Femur (tissue), 1 donor: Measurements from ENCODE around the gene FAM171A1.
"Not testable (repeated sequence)": the region's sequence is repeated elsewhere in the genome, so short reads cannot be mapped to it uniquely, and the experiment has no call there.

Source experiments
- DNase-seq: peaks from one replicate; pipeline ENCODE4 v3.0.0-alpha.2; 2017

Gene FAM171A1

GRCh38 chr10:15316145-15316544 is 54.9 kb downstream of the FAM171A1 start:
- no peak for DNase-seq

DNA sequence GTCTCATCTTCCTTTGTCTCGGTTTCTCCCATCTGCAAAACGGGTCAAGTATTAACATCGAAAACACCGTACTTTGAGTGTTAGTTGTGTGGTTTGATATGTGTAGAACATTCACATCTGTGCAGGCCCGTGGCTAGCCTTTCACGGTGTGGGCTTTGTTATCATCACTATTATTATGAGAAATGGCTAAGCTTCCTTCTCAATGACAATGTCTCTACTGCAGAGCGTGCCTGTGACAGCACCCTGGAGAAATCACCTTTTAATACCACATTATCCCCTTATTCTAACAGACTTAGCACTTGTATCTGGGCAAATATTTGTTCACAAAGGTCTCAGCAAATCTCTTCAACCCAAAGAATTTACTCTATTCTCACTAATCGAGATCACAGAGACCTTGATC is 55.8 kb downstream of the FAM171A1 start:
- no peak for DNase-seq

DNA sequence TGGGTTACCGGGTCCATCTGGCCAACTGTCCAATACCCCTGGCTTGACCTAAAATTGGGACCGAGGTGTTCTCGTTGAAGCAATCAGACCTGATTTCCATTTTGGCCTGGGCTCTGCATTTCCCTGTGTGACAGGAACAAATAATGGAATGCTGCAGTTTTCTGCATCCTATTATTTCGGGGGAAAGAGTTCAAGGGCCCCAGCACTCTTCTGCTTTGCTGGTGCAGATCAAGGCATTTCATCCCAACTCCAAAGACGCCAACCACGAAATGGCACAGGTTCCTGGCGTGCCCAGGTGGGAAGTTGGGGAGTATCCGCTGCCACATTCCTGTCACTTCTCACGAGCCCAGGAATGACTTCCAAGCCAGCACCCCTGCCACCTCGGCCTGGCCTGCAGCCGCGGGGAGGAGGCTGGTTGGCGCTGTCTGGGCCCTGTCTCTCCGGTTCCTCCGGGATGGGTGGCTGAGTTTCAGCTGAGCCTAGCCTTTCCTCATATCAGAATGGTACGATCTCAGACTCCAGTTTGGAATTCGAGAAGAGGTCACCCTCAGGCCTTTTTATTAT is 56.5 kb downstream of the FAM171A1 start:
- no peak for DNase-seq

- DNase-seq, result peak; percentile 36
Observed at GRCh38 chr10:15313843-15314242, 57.2 kb downstream of the FAM171A1 start.

DNA sequence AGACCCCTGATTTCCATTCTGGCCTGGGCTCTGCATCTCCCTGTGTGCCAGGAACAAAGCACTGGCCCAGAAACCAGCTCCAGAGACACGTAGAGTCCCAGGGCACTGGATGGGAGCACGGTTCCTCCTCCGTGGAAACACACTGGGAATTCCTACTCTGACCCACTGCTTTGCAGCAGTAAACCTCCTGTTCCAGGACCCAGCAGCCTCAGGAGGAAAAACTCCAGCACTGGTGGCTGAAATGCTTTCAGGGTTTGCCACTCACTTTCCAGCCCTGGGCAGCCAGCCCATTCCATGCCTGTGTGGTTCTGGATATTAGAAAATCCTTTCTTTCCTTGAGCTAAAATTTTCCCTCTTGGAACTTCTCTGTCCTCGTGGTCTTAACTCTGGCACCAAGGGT is 58.0 kb downstream of the FAM171A1 start:
- peak; percentile 67 for DNase-seq

GRCh38 chr10:15311569-15312280 is 59.4 kb downstream of the FAM171A1 start:
- DNase-seq, result no peak

DNA sequence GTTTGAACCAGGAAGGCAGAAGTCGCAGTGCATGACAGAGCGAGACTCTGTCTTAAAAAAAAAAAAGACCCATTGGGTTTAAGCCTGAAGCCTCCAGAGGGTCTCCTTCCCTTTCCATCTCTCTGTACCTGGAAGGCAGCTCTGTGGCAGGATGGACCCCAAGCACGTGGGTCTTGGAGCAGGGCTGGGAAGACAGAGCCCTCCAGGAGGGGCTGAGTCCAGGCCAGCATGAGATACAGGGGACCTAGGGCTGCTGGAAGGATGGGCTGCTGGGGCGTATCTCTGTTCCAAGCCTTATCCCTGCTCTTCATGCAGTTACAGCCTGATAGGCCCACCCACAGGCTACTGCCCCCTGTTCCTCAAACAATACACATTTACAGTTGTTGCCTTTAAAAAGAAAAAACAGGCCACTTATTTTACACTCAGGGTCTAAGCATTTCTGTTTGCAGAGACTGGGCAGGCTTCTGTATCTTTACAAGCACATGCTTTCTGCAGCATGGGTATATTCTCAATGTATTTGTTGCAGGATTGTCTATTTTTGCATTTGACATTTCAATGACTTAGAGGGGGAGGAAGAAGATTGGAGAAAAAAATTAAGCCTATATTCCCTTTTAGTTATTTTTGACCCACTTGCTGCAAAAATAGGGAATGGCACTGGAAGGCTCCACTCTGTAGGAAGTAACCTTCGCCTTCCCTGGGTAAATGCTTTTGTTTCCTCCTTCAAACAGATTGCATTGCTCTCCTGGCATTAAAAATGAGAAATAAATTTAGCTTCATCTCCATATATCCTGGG is 60.1 kb downstream of the FAM171A1 start:
- no peak for DNase-seq

- no peak for DNase-seq
Observed at GRCh38 chr10:15309221-15309620, 61.9 kb downstream of the FAM171A1 start.

GRCh38 chr10:15306735-15307280 is 64.3 kb downstream of the FAM171A1 start:
- no peak for DNase-seq

GRCh38 chr10:15305634-15306033 is 65.5 kb downstream of the FAM171A1 start:
- DNase-seq, result no peak

DNA sequence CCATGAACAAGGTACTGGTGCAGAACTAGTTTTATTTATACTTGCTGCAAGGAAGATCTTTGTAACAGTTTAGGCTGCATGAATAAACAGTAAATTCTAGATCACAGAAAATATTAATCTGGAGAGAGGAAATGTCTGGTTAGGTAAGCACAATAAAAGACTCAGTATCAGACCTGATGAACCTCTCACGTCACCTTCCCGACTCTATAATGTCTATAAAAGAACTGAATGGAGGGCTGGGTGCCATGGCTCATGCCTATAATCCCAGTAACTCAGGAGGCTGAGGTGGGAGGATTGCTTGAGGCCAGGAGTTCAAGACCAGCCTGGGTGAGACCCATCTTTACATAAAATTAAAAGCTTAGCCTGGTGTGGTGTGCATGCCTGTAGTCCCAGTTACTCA is 65.9 kb downstream of the FAM171A1 start:
- no peak for DNase-seq

GRCh38 chr10:15302188-15302956 is 68.7 kb downstream of the FAM171A1 start:
- not testable (repeated sequence) for DNase-seq

- no peak for DNase-seq
Observed at GRCh38 chr10:15300697-15301096, 70.4 kb downstream of the FAM171A1 start.

- no peak for DNase-seq
Observed at GRCh38 chr10:15300145-15300544, 70.9 kb downstream of the FAM171A1 start.

DNA sequence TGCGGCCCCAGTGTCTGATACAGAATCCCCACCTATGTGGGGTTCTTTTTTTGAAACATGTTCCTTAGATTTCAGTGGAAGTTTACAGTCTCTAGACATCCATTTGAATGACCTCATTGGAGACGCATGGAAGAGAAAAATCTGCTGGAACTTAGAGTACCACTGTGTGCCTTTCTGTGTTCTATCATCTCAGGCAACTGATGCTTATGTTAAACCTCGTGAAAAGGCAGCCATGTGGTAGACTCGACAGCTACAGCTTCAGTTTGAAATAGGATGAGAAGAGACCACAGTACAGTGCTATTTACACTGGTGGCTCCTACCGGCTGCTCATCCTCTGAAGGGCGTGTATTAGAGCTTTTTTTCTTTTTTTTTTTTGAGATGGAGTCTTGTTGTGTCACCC is 74.4 kb downstream of the FAM171A1 start:
- DNase-seq, result no peak

DNA sequence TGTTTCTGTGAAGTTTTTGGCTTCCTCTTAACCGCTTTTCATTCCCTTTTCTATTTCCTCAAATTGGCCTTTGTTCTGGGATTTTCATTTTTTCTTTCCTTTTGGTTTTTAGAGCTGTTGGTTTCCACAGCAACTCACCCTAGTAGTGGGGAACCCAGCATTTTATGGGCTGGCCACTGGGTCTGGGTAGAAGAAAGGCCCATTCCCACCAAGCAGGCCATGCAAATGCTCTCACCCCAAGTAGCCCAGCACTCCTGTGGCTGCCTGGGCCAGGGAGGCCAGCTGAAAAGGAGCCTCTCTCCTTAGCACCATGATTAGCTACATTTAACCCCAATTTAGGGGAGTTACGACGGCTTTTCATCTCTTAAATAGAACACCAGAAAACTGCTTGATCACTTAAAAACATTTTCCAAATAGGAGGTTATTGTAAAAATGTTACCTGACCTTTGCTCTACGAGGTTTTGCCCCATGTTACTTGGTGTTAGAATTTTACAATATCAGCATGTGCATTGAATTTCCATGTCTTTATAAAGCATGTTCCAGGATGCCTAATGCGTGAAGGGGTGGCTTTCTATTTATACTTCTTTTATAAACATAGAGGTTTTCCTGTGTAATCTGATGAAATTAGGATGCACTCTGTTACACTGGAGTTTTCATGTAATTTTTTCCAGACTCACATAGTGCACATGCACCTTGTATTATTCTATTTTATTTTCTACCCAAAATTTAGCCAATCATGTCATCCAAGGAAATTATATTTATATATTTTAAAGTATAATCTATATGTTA is 75.4 kb downstream of the FAM171A1 start:
- no peak for DNase-seq

GRCh38 chr10:15293862-15294842 is 76.9 kb downstream of the FAM171A1 start:
- DNase-seq, result peak; percentile 59

- no peak for DNase-seq
Observed at GRCh38 chr10:15290671-15291070, 80.4 kb downstream of the FAM171A1 start.

- no peak for DNase-seq
Observed at GRCh38 chr10:15290150-15290549, 80.9 kb downstream of the FAM171A1 start.

DNA sequence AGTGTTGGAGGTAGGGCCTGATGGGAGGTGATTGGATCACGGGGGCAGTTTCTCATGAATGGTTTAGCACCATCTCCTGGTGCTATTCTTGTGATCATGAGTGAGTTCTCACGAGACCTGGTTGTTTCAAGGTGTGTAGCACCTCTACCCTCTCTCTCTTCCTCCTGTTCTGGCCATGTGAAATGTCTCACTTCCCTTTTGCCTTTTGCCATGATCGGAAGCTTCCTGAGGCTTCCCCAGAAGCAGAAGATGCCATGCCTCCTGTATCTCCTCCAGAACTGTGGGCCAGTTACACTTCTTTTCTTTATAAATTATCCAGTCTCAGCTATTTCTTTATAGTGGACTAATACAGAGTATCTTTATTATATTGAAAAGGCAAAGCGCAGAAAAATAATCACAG is 90.1 kb downstream of the FAM171A1 start:
- no peak for DNase-seq

- DNase-seq, result no peak
Observed at GRCh38 chr10:15280462-15280861, 90.6 kb downstream of the FAM171A1 start.
